DOHH2 (cell line): ENCODE measurements around the gene EDN3.

ENCODE experiments used
- CTCF ChIP-seq: fragments of 200-600 bp; sonication (generic); IDR thresholded peaks from one replicate; pipeline ENCODE4 v1.5.1; 2014; ENCODE audit warnings: antibody characterized with exemption, mild to moderate bottlenecking, low read depth, low read length; ENCODE audit not compliant: poor library complexity, severe bottlenecking
- EZH2phosphoT487 ChIP-seq: fragments of 200-600 bp; sonication (generic); IDR thresholded peaks from 2 replicates; pipeline ENCODE4 v1.6.1; 2017; ENCODE audit warnings: borderline replicate concordance, mild to moderate bottlenecking, antibody characterized with exemption, low read length, moderate library complexity, mixed read lengths

- TF ChIP-seq CTCF (no peak), EZH2phosphoT487 (no peak)
Measured at GRCh38 chr20:59350330-59351156, 50.1 kb downstream of the EDN3 start.
